GM12891 (cell line): ENCODE measurements around the gene POLD1.
"Not testable (repeated sequence)": the region's sequence is repeated elsewhere in the genome, so short reads cannot be mapped to it uniquely, and the experiment has no call there.

ENCODE experiments used
- POLR2A ChIP-seq: IDR thresholded peaks from 2 replicates; pipeline ENCODE4 v1.6.1; 2011; ENCODE audit warnings: low read depth, low read length, control low read depth
- POLR2AphosphoS5 ChIP-seq: IDR thresholded peaks from 2 replicates; pipeline ENCODE4 v1.6.1; 2011; ENCODE audit warnings: low read depth, low read length, control low read depth
- POU2F2 ChIP-seq: IDR thresholded peaks from 2 replicates; pipeline ENCODE4 v1.6.1; 2011; ENCODE audit warnings: low read depth, mild to moderate bottlenecking, control low read depth, low read length, moderate library complexity
- TAF1 ChIP-seq: IDR thresholded peaks from 2 replicates; pipeline ENCODE4 v1.6.1; 2011; ENCODE audit warnings: low read depth, low read length, control low read depth

- TF ChIP-seq TAF1, POLR2A, POLR2AphosphoS5, POU2F2: not testable (repeated sequence)
Measured at GRCh38 chr19:50390295-50390694, 6.1 kb downstream of the POLD1 start.
